ENCODE measurements around the gene KIF19.
"Not testable (repeated sequence)": the region's sequence is repeated elsewhere in the genome, so short reads cannot be mapped to it uniquely, and the experiment has no call there.

KIF19 gene, protein sequence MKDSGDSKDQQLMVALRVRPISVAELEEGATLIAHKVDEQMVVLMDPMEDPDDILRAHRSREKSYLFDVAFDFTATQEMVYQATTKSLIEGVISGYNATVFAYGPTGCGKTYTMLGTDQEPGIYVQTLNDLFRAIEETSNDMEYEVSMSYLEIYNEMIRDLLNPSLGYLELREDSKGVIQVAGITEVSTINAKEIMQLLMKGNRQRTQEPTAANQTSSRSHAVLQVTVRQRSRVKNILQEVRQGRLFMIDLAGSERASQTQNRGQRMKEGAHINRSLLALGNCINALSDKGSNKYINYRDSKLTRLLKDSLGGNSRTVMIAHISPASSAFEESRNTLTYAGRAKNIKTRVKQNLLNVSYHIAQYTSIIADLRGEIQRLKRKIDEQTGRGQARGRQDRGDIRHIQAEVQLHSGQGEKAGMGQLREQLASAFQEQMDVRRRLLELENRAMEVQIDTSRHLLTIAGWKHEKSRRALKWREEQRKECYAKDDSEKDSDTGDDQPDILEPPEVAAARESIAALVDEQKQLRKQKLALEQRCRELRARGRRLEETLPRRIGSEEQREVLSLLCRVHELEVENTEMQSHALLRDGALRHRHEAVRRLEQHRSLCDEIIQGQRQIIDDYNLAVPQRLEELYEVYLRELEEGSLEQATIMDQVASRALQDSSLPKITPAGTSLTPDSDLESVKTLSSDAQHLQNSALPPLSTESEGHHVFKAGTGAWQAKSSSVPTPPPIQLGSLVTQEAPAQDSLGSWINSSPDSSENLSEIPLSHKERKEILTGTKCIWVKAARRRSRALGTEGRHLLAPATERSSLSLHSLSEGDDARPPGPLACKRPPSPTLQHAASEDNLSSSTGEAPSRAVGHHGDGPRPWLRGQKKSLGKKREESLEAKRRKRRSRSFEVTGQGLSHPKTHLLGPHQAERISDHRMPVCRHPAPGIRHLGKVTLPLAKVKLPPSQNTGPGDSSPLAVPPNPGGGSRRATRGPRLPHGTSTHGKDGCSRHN

DNA sequence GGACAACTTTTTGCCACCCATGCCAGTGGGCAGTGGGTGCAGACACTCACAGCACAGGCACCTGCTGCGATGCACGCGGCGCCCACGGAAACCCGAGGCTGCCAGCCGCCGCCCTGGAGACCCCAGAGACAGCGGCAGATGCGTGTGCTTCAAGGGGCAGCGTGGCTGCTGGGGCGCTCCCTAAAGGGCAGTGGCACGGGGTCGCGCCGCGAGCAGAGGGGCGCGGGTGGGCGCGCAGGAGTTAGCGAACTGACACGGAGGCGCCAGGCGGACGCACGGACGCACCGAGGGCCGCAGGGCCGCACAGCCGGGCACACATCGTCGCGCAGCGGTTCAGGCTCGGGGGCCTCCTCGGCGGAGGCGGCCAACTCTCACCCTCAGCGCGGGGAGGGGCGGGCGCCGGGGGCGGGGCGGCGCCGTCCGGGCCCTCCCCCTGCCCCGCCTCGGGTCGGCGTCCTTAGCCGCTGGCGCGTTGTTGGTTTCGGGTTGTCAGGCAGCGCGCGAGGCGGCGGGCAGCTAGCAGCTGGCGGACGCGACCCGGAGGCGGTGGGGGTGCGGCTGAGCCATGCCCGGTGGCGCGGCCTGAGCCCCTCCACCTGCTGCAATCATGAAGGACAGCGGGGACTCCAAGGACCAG is at the start of gene KIF19:
Gene KIF19 (plus strand): TSS at position 484 of the 637 bp plus-strand sequence. CDS start 124 bp downstream, at position 608.
- no peak for DNase-seq

DNA sequence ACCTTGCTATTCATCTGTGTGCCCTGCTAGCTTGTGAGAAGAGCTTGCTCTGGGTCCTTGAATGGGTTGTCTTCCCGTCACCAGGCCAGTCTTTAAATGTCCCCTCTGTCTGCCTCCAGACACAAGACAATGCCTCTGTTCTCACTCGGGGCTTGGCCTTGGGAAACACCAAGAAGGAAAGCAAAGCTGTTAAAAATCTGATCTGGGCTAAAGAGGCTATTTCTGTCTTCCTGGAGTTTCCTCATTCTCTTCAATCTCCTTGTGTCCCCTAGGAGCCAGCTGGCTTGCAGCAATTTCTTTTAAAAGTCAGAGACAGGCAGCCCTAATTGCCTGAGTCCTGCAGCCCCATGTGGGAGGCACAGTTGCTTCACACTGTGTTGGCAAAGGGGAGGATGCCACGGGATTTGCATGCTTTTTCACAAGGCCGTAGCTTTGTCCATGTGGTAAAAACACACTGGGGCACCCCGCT is 49.5 kb upstream of the KIF19 start:
- DNase-seq, result no peak

GRCh38 chr17:74277935-74278334 is 48.1 kb upstream of the KIF19 start:
- DNase-seq, result no peak

DNA sequence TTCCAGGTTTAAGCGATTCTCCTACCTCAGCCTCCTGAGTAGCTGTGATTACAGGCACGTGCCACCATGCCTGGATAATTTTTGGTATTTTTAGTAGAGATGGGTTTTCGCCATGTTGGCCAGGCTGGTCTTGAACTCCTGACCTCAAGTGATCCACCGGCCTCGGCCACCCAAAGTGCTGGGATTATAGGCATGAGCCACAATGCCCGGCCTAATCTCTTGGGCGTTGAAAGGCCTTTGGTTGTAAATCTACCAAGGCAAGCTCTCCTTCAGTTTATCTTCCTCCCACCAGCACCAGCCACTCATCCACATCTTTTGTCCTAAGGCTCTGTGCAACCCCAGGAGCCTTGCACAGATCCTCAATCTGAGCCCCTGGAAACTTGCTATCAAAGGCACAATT is 46.4 kb upstream of the KIF19 start:
- DNase-seq, result not testable (repeated sequence)

DNA sequence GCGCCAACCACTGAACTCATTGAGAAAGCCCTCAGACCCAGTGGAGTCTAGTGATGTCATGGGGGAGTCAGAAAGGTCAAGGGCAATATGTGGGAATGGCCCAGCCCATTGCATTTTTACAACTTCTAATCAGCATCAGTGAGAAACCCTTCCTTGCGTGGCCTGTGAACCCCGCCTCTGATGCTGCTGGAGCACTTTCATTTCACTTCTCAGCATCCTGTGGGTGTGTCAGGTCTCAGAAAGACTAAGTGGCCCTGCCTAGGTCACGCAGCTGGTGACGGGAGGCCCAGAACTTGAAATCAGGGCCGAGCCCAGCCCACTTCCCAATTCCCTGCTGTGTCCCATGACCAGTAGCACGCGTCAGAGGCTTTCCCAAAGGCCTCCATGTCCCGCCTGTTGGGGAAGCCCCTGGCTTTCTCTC is 45.9 kb upstream of the KIF19 start:
- DNase-seq, result no peak

DNA sequence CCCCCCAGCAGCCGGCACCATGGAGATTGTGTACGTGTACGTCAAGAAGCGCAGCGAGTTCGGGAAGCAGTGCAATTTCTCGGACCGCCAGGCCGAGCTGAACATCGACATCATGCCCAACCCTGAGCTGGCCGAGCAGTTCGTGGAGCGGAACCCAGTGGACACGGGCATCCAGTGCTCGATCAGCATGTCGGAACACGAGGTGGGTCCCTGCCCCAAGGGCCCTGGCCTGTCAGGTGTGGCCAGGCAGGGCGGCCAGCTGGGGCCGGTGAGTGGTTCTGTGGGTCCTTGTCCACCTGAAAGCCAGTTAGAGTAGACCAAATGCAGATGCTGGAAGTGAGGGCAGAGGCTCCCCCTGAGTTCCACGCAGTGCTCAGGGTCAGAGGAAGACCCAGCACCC is 44.2 kb upstream of the KIF19 start:
- no peak for DNase-seq

DNA sequence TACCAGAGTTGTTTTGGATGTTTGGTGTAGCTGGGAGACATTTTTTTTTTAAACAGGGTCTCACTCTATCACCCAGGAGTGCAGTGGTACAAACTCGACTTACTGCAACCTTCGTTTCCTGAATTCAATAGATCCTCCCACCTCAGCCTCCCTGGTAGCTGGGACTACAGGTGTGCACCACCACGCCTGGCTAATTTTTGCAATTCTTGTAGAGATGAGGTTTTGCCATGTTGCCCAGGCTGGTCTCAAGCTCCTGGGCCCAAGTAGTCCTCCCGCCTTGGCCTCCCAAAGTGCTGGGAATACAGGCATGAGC is 43.8 kb upstream of the KIF19 start:
- not testable (repeated sequence) for DNase-seq

DNA sequence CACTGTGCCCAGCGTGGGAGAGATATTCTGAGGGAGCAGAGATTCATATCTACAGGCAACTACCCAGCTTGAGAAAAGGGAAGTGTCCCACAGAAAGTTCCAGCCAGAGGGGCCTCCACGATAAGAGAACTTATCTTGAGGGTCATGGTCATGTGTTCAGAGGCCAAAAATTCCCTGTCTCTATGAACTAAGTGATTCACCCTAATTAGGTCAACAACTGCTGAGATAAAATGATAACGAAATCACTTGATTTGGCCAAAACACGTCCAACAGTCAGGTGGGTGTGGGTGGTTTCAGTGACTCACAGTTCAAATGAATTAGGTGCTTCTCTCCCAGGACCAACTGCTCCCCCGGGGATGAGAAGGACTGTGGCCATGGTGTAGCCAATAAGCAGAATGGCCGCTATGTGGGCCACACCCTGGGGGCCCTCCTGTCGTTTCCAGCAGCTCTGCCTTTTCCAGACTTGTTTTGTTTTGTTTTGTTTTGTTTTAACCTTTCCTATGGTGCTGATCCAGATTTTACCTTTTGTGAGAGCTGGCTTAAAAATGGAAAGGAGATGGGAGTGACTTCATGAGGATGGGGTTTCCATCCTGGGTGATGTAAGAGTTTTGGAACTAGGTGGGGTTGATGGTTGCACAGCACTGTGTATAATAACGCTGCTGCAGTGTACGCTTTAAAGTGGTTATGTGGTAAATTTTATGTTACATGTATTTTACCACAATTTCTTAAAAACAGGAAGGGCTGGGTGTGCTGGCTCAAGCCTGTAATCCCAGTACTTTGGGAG is 43.2 kb upstream of the KIF19 start:
- DNase-seq, result no peak

DNA sequence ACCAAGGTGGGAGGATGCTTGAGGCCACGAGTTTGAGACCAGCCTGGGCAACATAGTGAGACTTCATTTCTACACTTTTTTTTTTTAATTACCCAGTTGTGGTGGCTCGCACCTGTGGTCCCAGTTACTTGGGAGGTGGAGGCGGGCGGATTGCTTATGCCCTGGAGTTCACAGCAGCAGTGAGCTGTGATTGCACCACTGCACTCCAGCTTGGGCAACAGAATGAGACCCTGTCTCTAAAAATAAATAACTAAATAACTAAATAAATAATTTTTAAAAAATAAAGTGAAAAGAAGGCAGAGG is 42.7 kb upstream of the KIF19 start:
- DNase-seq, result no peak

DNA sequence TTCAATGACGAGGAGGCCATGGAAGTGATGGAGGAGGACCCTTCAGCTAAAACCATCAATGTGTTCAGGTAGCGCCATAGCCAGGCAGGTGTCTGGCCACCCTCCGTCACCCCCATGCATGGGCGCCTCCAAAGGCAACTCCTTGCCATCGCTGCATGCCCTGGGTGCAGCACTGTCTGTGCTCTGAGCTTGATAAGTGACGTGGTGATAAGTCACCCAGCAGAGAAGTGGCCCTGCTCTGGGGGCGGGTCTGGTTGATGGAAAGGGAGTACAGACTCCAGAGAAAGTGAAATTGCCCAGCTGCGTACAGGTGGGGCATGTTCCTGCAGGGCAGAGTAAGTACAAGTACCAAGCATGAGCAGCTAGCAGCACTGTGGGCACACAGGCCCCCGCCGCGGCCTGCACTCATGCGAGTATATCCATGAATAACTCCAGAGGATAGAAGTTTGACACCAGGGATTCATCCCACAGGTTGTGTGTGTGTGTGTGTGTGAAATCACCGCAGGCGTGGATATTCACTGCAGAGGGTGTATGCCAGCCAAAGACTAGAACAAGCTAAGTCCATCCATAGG is 38.9 kb upstream of the KIF19 start:
- no peak for DNase-seq

- no peak for DNase-seq
Measured at GRCh38 chr17:74288785-74289184, 37.2 kb upstream of the KIF19 start.

DNA sequence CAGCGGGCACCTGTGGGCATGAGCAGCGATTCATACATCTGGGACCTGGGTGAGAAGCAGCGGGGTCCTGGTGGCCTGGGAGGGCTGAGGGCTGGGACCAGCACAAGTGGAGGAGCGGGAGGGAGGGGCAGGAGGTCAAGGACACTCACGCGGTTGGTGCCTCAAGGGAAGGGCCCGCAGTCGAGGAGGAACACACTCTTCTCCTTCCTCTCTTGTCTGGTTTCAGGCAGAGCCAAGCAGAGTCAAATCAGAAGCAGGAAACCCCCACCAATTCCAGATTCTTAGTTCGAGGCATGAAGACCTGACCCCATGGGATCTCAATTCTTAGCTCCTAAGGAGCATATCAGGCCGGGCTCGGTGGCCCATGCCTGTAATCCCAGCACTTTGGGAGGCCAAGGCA is 36.3 kb upstream of the KIF19 start:
- DNase-seq, result no peak

DNA sequence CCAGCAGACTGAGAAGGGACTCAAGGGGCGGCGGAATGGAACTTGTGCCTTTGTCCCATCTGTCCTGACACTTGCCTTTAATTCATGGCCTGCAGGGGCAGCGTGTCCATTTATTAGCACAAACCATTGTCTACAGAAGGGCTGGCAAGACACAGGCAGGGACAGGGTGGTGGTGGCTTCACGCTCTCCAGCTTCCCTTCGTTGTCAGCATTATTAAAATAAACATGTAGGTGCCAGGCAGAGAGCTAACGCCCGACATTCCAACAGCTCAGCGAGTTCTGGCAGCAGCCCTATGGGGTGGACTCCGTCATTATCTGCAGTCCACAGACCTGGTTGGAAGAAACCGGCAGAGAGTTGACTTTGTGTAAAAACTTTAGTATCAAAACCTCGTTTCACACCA is 35.7 kb upstream of the KIF19 start:
- no peak for DNase-seq

- no peak for DNase-seq
Measured at GRCh38 chr17:74292495-74292894, 33.5 kb upstream of the KIF19 start.

GRCh38 chr17:74295625-74296547 is 30.1 kb upstream of the KIF19 start:
- DNase-seq, result no peak

GRCh38 chr17:74296548-74296936 is 29.5 kb upstream of the KIF19 start:
- no peak for DNase-seq

DNA sequence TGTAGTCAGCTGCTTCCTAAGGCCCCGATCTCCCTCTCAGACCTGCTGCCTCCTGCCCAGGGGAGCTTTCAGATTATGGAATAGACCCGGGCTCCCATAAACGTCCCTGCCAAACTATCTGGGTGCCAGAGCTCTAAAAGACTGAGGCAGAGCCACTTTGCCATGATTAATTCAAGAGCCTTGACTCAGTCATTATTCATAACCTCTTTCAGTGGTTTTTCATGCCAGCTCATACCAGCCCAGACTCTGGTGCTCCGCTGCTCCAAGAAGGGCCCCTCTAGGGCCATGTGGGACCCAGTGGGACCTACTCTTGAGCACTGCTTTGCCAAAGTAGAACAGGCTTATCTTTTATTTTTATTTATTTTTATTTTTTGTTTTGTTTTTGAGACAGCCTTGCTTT is 28.1 kb upstream of the KIF19 start:
- DNase-seq, result no peak

DNA sequence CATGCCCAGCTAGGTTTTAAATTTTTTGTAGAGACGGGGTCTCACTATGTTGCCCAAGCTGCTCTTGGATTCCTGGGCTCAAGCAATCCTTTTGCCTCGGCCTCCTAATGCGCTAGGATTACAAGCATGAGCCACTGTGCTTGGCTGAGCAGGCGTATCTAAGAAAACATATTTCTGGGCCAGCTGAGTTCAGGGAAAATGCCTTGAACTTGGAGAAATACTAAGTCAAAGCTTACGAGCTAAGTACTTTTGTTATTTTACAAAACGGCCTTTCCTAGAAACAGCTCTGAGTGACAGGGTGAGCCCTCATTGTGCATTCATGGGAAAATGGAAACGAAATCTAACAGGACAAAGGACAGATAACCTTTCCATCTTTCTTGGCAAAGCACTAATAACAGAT is 27.2 kb upstream of the KIF19 start:
- DNase-seq, result no peak

- DNase-seq, result no peak
Measured at GRCh38 chr17:74299226-74300009, 26.6 kb upstream of the KIF19 start.

DNA sequence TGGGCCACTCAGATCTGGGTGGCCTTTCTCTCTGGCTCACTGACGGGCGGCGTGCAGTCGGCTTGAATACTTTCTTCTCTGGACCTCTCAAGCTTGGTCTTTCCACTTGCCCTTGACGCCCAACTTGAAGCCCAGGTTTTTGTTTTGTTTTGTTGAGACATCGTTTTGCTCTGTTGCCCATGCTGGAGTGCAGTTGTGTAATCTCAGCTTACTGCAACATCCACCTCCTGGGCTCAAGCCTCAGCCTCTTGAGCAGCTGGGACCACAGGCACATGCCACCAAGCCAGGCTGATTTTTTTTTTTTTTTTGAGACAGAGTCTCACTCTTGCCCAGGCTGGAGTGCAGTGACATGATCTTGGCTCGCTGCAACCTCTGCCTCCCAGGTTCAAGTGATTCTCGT is 22.7 kb upstream of the KIF19 start:
- DNase-seq, result no peak
